ENCODE data around the gene MORC3. TPM values are rescaled to one million over a fixed set of nuclear protein-coding genes. Genes with fewer than 3 reads are reported as not detected.

MORC3 gene
- total and polyA plus RNA-seq, 9 of the 15 experiments (the other 6 are each of a cell fraction or from before 2014, with no cell fraction given), result 12.7 to 53.7 (median 36.0) TPM

GRCh38 chr21:36354918-36355680 lies 35.1 kb downstream of the MORC3 start:
- no peak overlapping the region for H3K27ac ChIP-seq (ENCODE audit: extremely low read depth, low read depth, low read length)
- H3K4me3 ChIP-seq, result no peak overlapping the region
- in situ Hi-C loops (cut with MboI) (no loop called here), intact Hi-C loops (cut with micrococcal nuclease) (no loop called here)
- ATAC-seq (no peak), DNase-seq (ENCODE audit: extremely low read depth in 1 of 4, low spot score in 3 of 4) (no peak), FAIRE-seq (no peak)
- BruUV-seq (replicated peaks), result no TSS peak
- H3K27me3 ChIP-seq (ENCODE audit: control insufficient read depth in 2 of 2, insufficient read depth in 2 of 2, low read length in 2 of 2), result no peaks in the 10 kb centered on the region
- no peaks in the 10 kb centered on the region for H4K20me1 ChIP-seq (replicated peaks; ENCODE audit: control insufficient read depth, insufficient read depth, low read length)
- H3K9me1 ChIP-seq (ENCODE audit: control insufficient read depth, insufficient read depth, low read length), result no peaks in the 10 kb centered on the region
- WGBS (ENCODE audit: insufficient coverage, low coverage, missing lambda C conversion rate), result 91% methylated on average over 5 of the region's 5 CpGs
- peaks cover 4% of the 10 kb centered on the region; the same call in 1 of the 3 replicates for H3K79me2 ChIP-seq (ENCODE audit: control insufficient read depth, insufficient read depth, low read length)
- no peaks in the 10 kb centered on the region for H3K4me1 ChIP-seq (replicated peaks in 1 of 2; ENCODE audit: control insufficient read depth in 2 of 2, insufficient read depth in 2 of 2, low read length in 2 of 2)
- H2AFZ ChIP-seq (ENCODE audit: low read depth, low read length), result no peak overlapping the region
- H3K9ac ChIP-seq (ENCODE audit: insufficient read depth in 1 of 2, low read depth in 2 of 2, low read length in 2 of 2), result no peak overlapping the region
- peaks cover 80% of the 10 kb centered on the region for H3K36me3 ChIP-seq (ENCODE audit: control insufficient read depth, insufficient read depth, low read length)
- ChIA-PET POLR2A (interaction anchor here (1.4 kb wide), 1 partner anchor 12 kb away, joined by 5 read pairs; no protein-coding TSS in a partner anchor), CTCF (ENCODE audit: low intra/inter-chr PET ratio) (no interaction called here)
- H3K4me2 ChIP-seq (ENCODE audit: insufficient read depth, low read length), result no peak overlapping the region
- no peaks in the 10 kb centered on the region for H3K9me3 ChIP-seq (replicated peaks; ENCODE audit: control insufficient read depth, insufficient read depth, low read depth, low read length)
- TF ChIP-seq PYGO2 (tag; IDR thresholded peaks at IDR 0.05), result no peak
- no peak for TF ChIP-seq DIDO1 (tag; IDR thresholded peaks at IDR 0.05; ENCODE audit: low read depth)
- TF ChIP-seq KLF6 (CRISPR knock-in tag; IDR thresholded peaks at IDR 0.05; ENCODE audit: borderline replicate concordance), result no peak
- no peak for TF ChIP-seq ELK1 (CRISPR knock-in tag; IDR thresholded peaks at IDR 0.05)
- no peak for TF ChIP-seq BRD9 (IDR thresholded peaks at IDR 0.05; ENCODE audit: low read depth, partially characterized antibody)
- TF ChIP-seq EP400 (IDR thresholded peaks at IDR 0.05), result no peak
- TF ChIP-seq MIER1 (IDR thresholded peaks at IDR 0.05; ENCODE audit: low read depth), result no peak
- TF ChIP-seq SAFB2 (IDR thresholded peaks at IDR 0.05; ENCODE audit: borderline replicate concordance, low read depth, low read length, severe bottlenecking), result no peak
- no peak for TF ChIP-seq SREBF2 (CRISPR knock-in tag; IDR thresholded peaks at IDR 0.05)
- TF ChIP-seq NFIC (IDR thresholded peaks at IDR 0.05), result no peak
- TF ChIP-seq HMG20B (CRISPR knock-in tag; IDR thresholded peaks at IDR 0.05), result no peak
- no peak for TF ChIP-seq PTBP1 (IDR thresholded peaks at IDR 0.05; ENCODE audit: low read depth, low read length)
- no peak for TF ChIP-seq ZNF232 (CRISPR knock-in tag; IDR thresholded peaks at IDR 0.05)
- no peak for TF ChIP-seq SMAD2 (IDR thresholded peaks at IDR 0.05; ENCODE audit: low read depth, low read length)
- TF ChIP-seq ZNF311 (CRISPR knock-in tag; IDR thresholded peaks at IDR 0.05), result no peak
- no peak for TF ChIP-seq ZNF239 (CRISPR knock-in tag; IDR thresholded peaks at IDR 0.05)
- TF ChIP-seq ZC3H11A (IDR thresholded peaks at IDR 0.05; ENCODE audit: low read depth, low read length), result no peak
- TF ChIP-seq ZBTB49 (CRISPR knock-in tag; IDR thresholded peaks at IDR 0.05; ENCODE audit: borderline replicate concordance), result no peak
- TF ChIP-seq HBP1 (CRISPR knock-in tag; IDR thresholded peaks at IDR 0.05), result no peak
